ENCODE measurements around the gene MAN2A2. TPM values are rescaled to one million over a fixed set of nuclear protein-coding genes. Genes with fewer than 3 reads are reported as not detected.

The MAN2A2 gene
- total RNA-seq (2014; rRNA removed; shearing (Covaris generic)) = 29.8 and 32.7 TPM in 2 replicates

GRCh38 chr15:90902840-90903732, at the start of gene MAN2A2:
MAN2A2 (plus strand) TSS chr15:90903302; CDS start chr15:90904208, 906 bp downstream.
- DNase-seq (ENCODE audit: low spot score) = peak; percentile 85

- DNase-seq (ENCODE audit: low spot score) = no peak
Measured at GRCh38 chr15:90855139-90855538, 48.0 kb upstream of the MAN2A2 start.

- DNase-seq (ENCODE audit: low spot score) = peak; percentile 89
Measured at GRCh38 chr15:90857337-90857736, 45.8 kb upstream of the MAN2A2 start.

- DNase-seq (ENCODE audit: low spot score) = no peak
Measured at GRCh38 chr15:90857883-90858443, 45.1 kb upstream of the MAN2A2 start.

- DNase-seq (ENCODE audit: low spot score) = peak; percentile 37
Measured at GRCh38 chr15:90859234-90860131, 43.6 kb upstream of the MAN2A2 start.

GRCh38 chr15:90860450-90860849, 42.7 kb upstream of the MAN2A2 start:
- DNase-seq (ENCODE audit: low spot score) = peak; percentile 82

GRCh38 chr15:90860942-90861675, 42.0 kb upstream of the MAN2A2 start:
- peak; percentile 93 for DNase-seq (ENCODE audit: low spot score)

- DNase-seq (ENCODE audit: low spot score) = no peak
Measured at GRCh38 chr15:90862487-90862886, 40.6 kb upstream of the MAN2A2 start.

GRCh38 chr15:90862964-90863778, 39.9 kb upstream of the MAN2A2 start:
- DNase-seq (ENCODE audit: low spot score) = no peak

- DNase-seq (ENCODE audit: low spot score) = no peak
Measured at GRCh38 chr15:90863987-90864386, 39.1 kb upstream of the MAN2A2 start.

- DNase-seq (ENCODE audit: low spot score) = no peak
Measured at GRCh38 chr15:90864507-90864906, 38.6 kb upstream of the MAN2A2 start.

GRCh38 chr15:90865702-90866101, 37.4 kb upstream of the MAN2A2 start:
- no peak for DNase-seq (ENCODE audit: low spot score)

GRCh38 chr15:90866161-90866715, 36.9 kb upstream of the MAN2A2 start:
- no peak for DNase-seq (ENCODE audit: low spot score)

- DNase-seq (ENCODE audit: low spot score) = no peak
Measured at GRCh38 chr15:90866800-90867199, 36.3 kb upstream of the MAN2A2 start.

GRCh38 chr15:90868261-90868689, 34.8 kb upstream of the MAN2A2 start, which contains the start of gene FURIN:
FURIN (plus strand) TSS chr15:90868588; CDS start chr15:90875741, 7,153 bp downstream.
- DNase-seq (ENCODE audit: low spot score) = peak; percentile 75

GRCh38 chr15:90869140-90869541, 34.0 kb upstream of the MAN2A2 start:
- no peak for DNase-seq (ENCODE audit: low spot score)

GRCh38 chr15:90869601-90870353, 33.3 kb upstream of the MAN2A2 start:
- DNase-seq (ENCODE audit: low spot score) = peak; percentile 44

- peak; percentile 44 for DNase-seq (ENCODE audit: low spot score)
Measured at GRCh38 chr15:90870354-90871138, 32.6 kb upstream of the MAN2A2 start.
